Right lobe of liver (tissue), 4 donors: ENCODE measurements around the gene MEPE.

Experiments used
- POLR2A ChIP-seq: fragments of 450-650 bp; IDR thresholded peaks from one replicate; pipeline ENCODE4 v1.6.1; 2017; ENCODE audit warnings: antibody characterized with exemption, mild to moderate bottlenecking
- TF ChIP-seq, protein P1 (sequence below), 4 donors: fragments of 200-600 bp in 3 of 4; fragments of 450-650 bp in 1 of 4; IDR thresholded peaks; one replicate each; pipeline versions ENCODE4 v1.5.1 to v1.8.0; 2016 to 2022; ENCODE audit warnings: antibody characterized with exemption in 4 of 4, mild to moderate bottlenecking in 2 of 4
- donor health status: DM: no; HTN: no; CAD: no.
- donor health status: DM: no; HTN: no; CAD: no.
- donor health status: DM: no; HTN: yes; CAD: no.

DNA sequence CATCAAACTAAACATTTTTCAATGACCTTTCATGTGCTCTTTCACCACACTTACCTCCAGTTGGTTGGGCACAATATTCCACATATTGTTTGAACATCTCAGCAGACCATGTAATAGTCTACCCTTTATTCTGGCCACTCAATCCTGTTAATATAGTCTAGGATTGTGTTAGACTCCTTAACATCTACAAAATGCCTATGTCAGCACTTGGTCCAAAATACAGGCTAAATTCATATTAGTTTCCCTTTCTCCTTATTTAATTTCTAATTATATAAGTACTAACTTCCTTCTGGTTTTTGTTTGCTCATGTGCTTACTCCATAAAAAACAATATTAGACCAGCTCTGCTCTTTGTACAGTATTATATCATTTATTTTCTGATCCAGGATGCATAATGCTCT is 21.1 kb downstream of the MEPE start:
- TF ChIP-seq, protein P1, sequence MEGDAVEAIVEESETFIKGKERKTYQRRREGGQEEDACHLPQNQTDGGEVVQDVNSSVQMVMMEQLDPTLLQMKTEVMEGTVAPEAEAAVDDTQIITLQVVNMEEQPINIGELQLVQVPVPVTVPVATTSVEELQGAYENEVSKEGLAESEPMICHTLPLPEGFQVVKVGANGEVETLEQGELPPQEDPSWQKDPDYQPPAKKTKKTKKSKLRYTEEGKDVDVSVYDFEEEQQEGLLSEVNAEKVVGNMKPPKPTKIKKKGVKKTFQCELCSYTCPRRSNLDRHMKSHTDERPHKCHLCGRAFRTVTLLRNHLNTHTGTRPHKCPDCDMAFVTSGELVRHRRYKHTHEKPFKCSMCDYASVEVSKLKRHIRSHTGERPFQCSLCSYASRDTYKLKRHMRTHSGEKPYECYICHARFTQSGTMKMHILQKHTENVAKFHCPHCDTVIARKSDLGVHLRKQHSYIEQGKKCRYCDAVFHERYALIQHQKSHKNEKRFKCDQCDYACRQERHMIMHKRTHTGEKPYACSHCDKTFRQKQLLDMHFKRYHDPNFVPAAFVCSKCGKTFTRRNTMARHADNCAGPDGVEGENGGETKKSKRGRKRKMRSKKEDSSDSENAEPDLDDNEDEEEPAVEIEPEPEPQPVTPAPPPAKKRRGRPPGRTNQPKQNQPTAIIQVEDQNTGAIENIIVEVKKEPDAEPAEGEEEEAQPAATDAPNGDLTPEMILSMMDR (IDR thresholded peaks at IDR 0.05) = no peak
- TF ChIP-seq POLR2A = no peak
